SK-N-SH treated with all-trans-retinoic acid at 6 μM for 48 hours (cell line): ENCODE results near the gene GPX3.

Source experiments
- CSRNP3 ChIP-seq: fragments of 250-450 bp; sonication (Bioruptor Pico); IDR thresholded peaks from 2 replicates; pipeline ENCODE4 v1.5.1; 2021; ENCODE audit warnings: mild to moderate bottlenecking, moderate library complexity
- GLIS3 ChIP-seq: fragments of 250-450 bp; sonication (Bioruptor Pico); IDR thresholded peaks from 2 replicates; pipeline ENCODE4 v1.5.0; 2020; ENCODE audit warnings: mild to moderate bottlenecking, moderate library complexity
- PATZ1 ChIP-seq: fragments of 250-450 bp; sonication (Bioruptor Pico); IDR thresholded peaks from 2 replicates; pipeline ENCODE4 v1.8.0; 2020; ENCODE audit warnings: mild to moderate bottlenecking, moderate library complexity, borderline replicate concordance
- SNAI2 ChIP-seq: fragments of 250-450 bp; sonication (Bioruptor Pico); IDR thresholded peaks from 2 replicates; pipeline ENCODE4 v1.5.0; 2020; ENCODE audit warnings: mild to moderate bottlenecking, moderate library complexity
- TSHZ2 ChIP-seq: fragments of 250-450 bp; sonication (Bioruptor Pico); IDR thresholded peaks from 2 replicates; pipeline ENCODE4 v1.5.0; 2020; ENCODE audit warnings: mild to moderate bottlenecking, moderate library complexity

- TF ChIP-seq PATZ1 (CRISPR knock-in tag) (no peak), GLIS3 (no peak), CSRNP3 (CRISPR knock-in tag) (no peak), TSHZ2 (CRISPR knock-in tag) (no peak), SNAI2 (CRISPR knock-in tag) (no peak)
These were observed 1.1 kb upstream of the GPX3 start for GRCh38 chr5:151019331-151019730.
